Upper lobe of left lung (tissue), 4 donors: ENCODE results near the gene OSTF1.

Source experiments
- CTCF ChIP-seq, 6 experiments: fragments of 450-650 bp in 4 of 6; fragments of 200-600 bp in 2 of 6; sonication (generic) in 2 of 6; IDR thresholded peaks; one replicate each; pipeline ENCODE4 v1.5.1; 2016 to 2019; ENCODE audit warnings: antibody characterized with exemption in 6 of 6
- EP300 ChIP-seq, 4 donors: sonication (generic); formaldehyde crosslinking; IDR thresholded peaks; one replicate each; pipeline ENCODE4 v1.5.1; 2017; ENCODE audit warnings: antibody characterized with exemption in 4 of 4, control low read depth in 2 of 4
- POLR2A ChIP-seq, 4 donors: fragments of 450-650 bp; IDR thresholded peaks; one replicate each; pipeline ENCODE4 v1.5.1; 2016 to 2017; ENCODE audit warnings: antibody characterized with exemption in 4 of 4, mild to moderate bottlenecking in 2 of 4
- POLR2AphosphoS5 ChIP-seq, 2 donors: sonication (generic); formaldehyde crosslinking; IDR thresholded peaks; one replicate each; pipeline ENCODE4 v1.5.1; 2017; ENCODE audit warnings: antibody characterized with exemption in 2 of 2

GRCh38 chr9:75190762-75191161, 102.4 kb downstream of the OSTF1 start:
- TF ChIP-seq CTCF (IDR thresholded peaks at IDR 0.05) (no peak), POLR2A (IDR thresholded peaks at IDR 0.05) (no peak), POLR2AphosphoS5 (IDR thresholded peaks at IDR 0.05) (no peak), EP300 (IDR thresholded peaks at IDR 0.05) (no peak)
